HFFc6 (cell line): ENCODE measurements around the gene NDUFV3. TPM values are rescaled to one million over a fixed set of nuclear protein-coding genes. Genes with fewer than 3 reads are reported as not detected.
"Not testable (repeated sequence)": the region's sequence is repeated elsewhere in the genome, so short reads cannot be mapped to it uniquely, and the experiment has no call there.

Experiments
- DNase-seq: peaks from one replicate; pipeline ENCODE4 v3.0.0-alpha.2; 2018
- H3K27ac Mint-ChIP-seq: 2 replicates; pipeline ENCODE4 v1.8.0; 2020; ENCODE audit warnings: mild to moderate bottlenecking, mixed read lengths
- H3K27me3 Mint-ChIP-seq: 2 replicates; pipeline ENCODE4 v1.8.0; 2021; ENCODE audit warnings: mild to moderate bottlenecking, moderate library complexity, mixed read lengths; ENCODE audit not compliant: insufficient read depth
- H3K36me3 Mint-ChIP-seq: 2 replicates; pipeline ENCODE4 v1.8.0; 2021; ENCODE audit warnings: low read depth, mixed read lengths
- H3K4me1 Mint-ChIP-seq: 2 replicates; pipeline ENCODE4 v1.8.0; 2020; ENCODE audit warnings: low read depth, mixed read lengths
- H3K4me3 Mint-ChIP-seq: 2 replicates; pipeline ENCODE4 v1.8.0; 2020; ENCODE audit warnings: mild to moderate bottlenecking, moderate library complexity, mixed read lengths
- H3K9me3 Mint-ChIP-seq: 2 replicates; pipeline ENCODE4 v1.8.0; 2020; ENCODE audit warnings: mild to moderate bottlenecking, mixed read lengths
- CTCF ChIP-seq: fragments of 200-600 bp; sonication (generic); IDR thresholded peaks from 2 replicates; pipeline ENCODE4 v1.5.0; 2021; ENCODE audit warnings: antibody characterized with exemption, mild to moderate bottlenecking
- total RNA-seq, 6 experiments: library from RNA; stranded (reverse); fragmentation: NEBNext Ultra II Directional; extraction: Animal tissue kit (Norgen Biotek cat#: 25700); gene quantifications; 2 replicates in 1 of 6; 3 replicates in 5 of 6; pipeline ENCODE4 v1.2.3, GENCODE V29; 2021

NDUFV3 gene
- total RNA-seq, 6 experiments from 2014 or later: 54.3 to 63.0 (median 57.0) TPM

GRCh38 chr21:42847726-42848125 is 45.4 kb upstream of the NDUFV3 start:
- H3K4me3 Mint-ChIP-seq: no peak overlapping the region
- no peak overlapping the region for H3K27ac Mint-ChIP-seq
- no peak for TF ChIP-seq CTCF
- H3K36me3 Mint-ChIP-seq: peaks cover 39% of the 10 kb centered on the region
- no peaks in the 10 kb centered on the region for H3K4me1 Mint-ChIP-seq
- no peak for DNase-seq
- H3K9me3 Mint-ChIP-seq: no peaks in the 10 kb centered on the region
- no peaks in the 10 kb centered on the region; the same call in none of the 2 replicates for H3K27me3 Mint-ChIP-seq

GRCh38 chr21:42848144-42848931 is 44.8 kb upstream of the NDUFV3 start:
- DNase-seq, H3K4me1 Mint-ChIP-seq, H3K27ac Mint-ChIP-seq, H3K9me3 Mint-ChIP-seq, H3K4me3 Mint-ChIP-seq, H3K27me3 Mint-ChIP-seq: not testable (repeated sequence)
- H3K36me3 Mint-ChIP-seq: peaks cover 35% of the 10 kb centered on the region

- DNase-seq: no peak
- Mint-ChIP-seq H3K27me3 (no peaks in the 10 kb centered on the region; the same call in none of the 2 replicates), H3K36me3 (peaks cover 35% of the 10 kb centered on the region), H3K9me3 (no peaks in the 10 kb centered on the region), H3K4me3 (no peak overlapping the region), H3K4me1 (no peaks in the 10 kb centered on the region), H3K27ac (no peak overlapping the region)
- TF ChIP-seq CTCF: no peak
Measured at GRCh38 chr21:42848932-42849758, 44.0 kb upstream of the NDUFV3 start.

- Mint-ChIP-seq H3K4me1 (no peaks in the 10 kb centered on the region), H3K27me3 (no peaks in the 10 kb centered on the region; the same call in none of the 2 replicates), H3K27ac (no peak overlapping the region), H3K4me3 (no peak overlapping the region), H3K36me3 (peaks cover 35% of the 10 kb centered on the region), H3K9me3 (no peaks in the 10 kb centered on the region)
- DNase-seq: no peak
- no peak for TF ChIP-seq CTCF
Measured at GRCh38 chr21:42849759-42850412, 43.2 kb upstream of the NDUFV3 start.

GRCh38 chr21:42850463-42850862 is 42.6 kb upstream of the NDUFV3 start:
- TF ChIP-seq CTCF: no peak
- no peaks in the 10 kb centered on the region for H3K9me3 Mint-ChIP-seq
- no peaks in the 10 kb centered on the region for H3K4me1 Mint-ChIP-seq
- H3K27me3 Mint-ChIP-seq: no peaks in the 10 kb centered on the region; the same call in none of the 2 replicates
- no peak for DNase-seq
- no peak overlapping the region for H3K4me3 Mint-ChIP-seq
- peaks cover 31% of the 10 kb centered on the region for H3K36me3 Mint-ChIP-seq
- no peak overlapping the region for H3K27ac Mint-ChIP-seq
